WTC11 (cell line): ENCODE results near the gene PRKX. TPM values are rescaled to one million over a fixed set of nuclear protein-coding genes. Genes with fewer than 3 reads are reported as not detected.

Source experiments
- ATAC-seq: fragments of 200-7000 bp; cut with Tn5 transposase; 2 replicates; pipeline ENCODE4 v1.10.0; 2021; ENCODE audit warnings: mild to moderate bottlenecking, moderate library complexity
- CTCF ChIA-PET: fragments of 300-600 bp; sonication (Branson Sonifier 250); formaldehyde crosslinking; loops from one replicate; lab custom pipeline; 2021; ENCODE audit warnings: antibody characterized with exemption; lab: Charles Lee
- POLR2A ChIA-PET: fragments of 350-600 bp; sonication (Branson Sonifier 250); formaldehyde crosslinking; loops from one replicate; lab custom pipeline; 2021; ENCODE audit warnings: antibody characterized with exemption; lab: Charles Lee
- DNase-seq: peaks from one replicate; pipeline ENCODE4 v3.0.0; 2021; ENCODE audit warnings: low spot score
- H3K27ac Mint-ChIP-seq: 2 replicates; pipeline ENCODE4 v1.8.0; 2021; ENCODE audit warnings: mixed read lengths
- H3K27me3 Mint-ChIP-seq: 2 replicates; pipeline ENCODE4 v1.8.0; 2021; ENCODE audit warnings: low read depth, mild to moderate bottlenecking, moderate library complexity, mixed read lengths
- H3K36me3 Mint-ChIP-seq: 2 replicates; pipeline ENCODE4 v1.8.0; 2021; ENCODE audit warnings: mixed read lengths
- H3K4me1 Mint-ChIP-seq: 2 replicates; pipeline ENCODE4 v1.8.0; 2022; ENCODE audit warnings: mixed read lengths
- H3K4me3 Mint-ChIP-seq: 2 replicates; pipeline ENCODE4 v1.8.0; 2021; ENCODE audit warnings: mild to moderate bottlenecking, moderate library complexity, mixed read lengths
- H3K9me3 Mint-ChIP-seq: 2 replicates; pipeline ENCODE4 v1.8.0; 2021; ENCODE audit warnings: mixed read lengths
- TEAD4 ChIP-seq: sonication (generic); formaldehyde crosslinking; IDR thresholded peaks from 2 replicates; pipeline ENCODE4 v1.8.0; 2022; ENCODE audit warnings: mild to moderate bottlenecking, missing genetic modification reagents
- ZBTB21 ChIP-seq: sonication (generic); formaldehyde crosslinking; IDR thresholded peaks from 2 replicates; pipeline ENCODE4 v1.8.1; 2023; ENCODE audit warnings: mild to moderate bottlenecking, missing genetic modification reagents, borderline replicate concordance
- ZNF121 ChIP-seq: sonication (generic); formaldehyde crosslinking; IDR thresholded peaks from 2 replicates; pipeline ENCODE4 v1.8.0; 2023; ENCODE audit warnings: missing genetic modification reagents
- ZNF263 ChIP-seq: sonication (generic); formaldehyde crosslinking; IDR thresholded peaks from 2 replicates; pipeline ENCODE4 v1.8.1; 2022; ENCODE audit warnings: low read depth, mild to moderate bottlenecking, moderate library complexity, missing genetic modification reagents
- ZNF416 ChIP-seq: fragments of 250-450 bp; sonication (Bioruptor Pico); IDR thresholded peaks from 2 replicates; pipeline ENCODE4 v1.9.0; 2021; ENCODE audit warnings: mild to moderate bottlenecking, inconsistent platforms
- total RNA-seq: library from RNA; stranded (reverse); gene quantifications from 3 replicates; pipeline ENCODE4 v1.2.3, GENCODE V29; 2021
- TF ChIP-seq, protein P1 (sequence below): sonication (generic); formaldehyde crosslinking; IDR thresholded peaks from 2 replicates; pipeline ENCODE4 v1.8.1; 2022; ENCODE audit warnings: mild to moderate bottlenecking, missing genetic modification reagents, moderate library complexity, borderline replicate concordance
- TF ChIP-seq, protein P2 (sequence below): sonication (generic); formaldehyde crosslinking; IDR thresholded peaks from 2 replicates; pipeline ENCODE4 v1.8.0; 2022; ENCODE audit warnings: mild to moderate bottlenecking, missing genetic modification reagents
- TF ChIP-seq, protein P3 (sequence below): fragments of 250-450 bp; sonication (Bioruptor Pico); IDR thresholded peaks from 2 replicates; pipeline ENCODE4 v1.9.0; 2021; ENCODE audit warnings: mild to moderate bottlenecking, borderline replicate concordance
- TF ChIP-seq, protein P4 (sequence below): sonication (generic); formaldehyde crosslinking; IDR thresholded peaks from 2 replicates; pipeline ENCODE4 v1.8.1; 2022; ENCODE audit warnings: mild to moderate bottlenecking, moderate library complexity, missing genetic modification reagents
- TF ChIP-seq, protein P5 (sequence below): sonication (generic); formaldehyde crosslinking; IDR thresholded peaks from 2 replicates; pipeline ENCODE4 v1.8.1; 2023; ENCODE audit warnings: mild to moderate bottlenecking, missing genetic modification reagents
- TF ChIP-seq, protein P6 (sequence below): fragments of 250-450 bp; sonication (Bioruptor Pico); conservative IDR thresholded peaks from 2 replicates; pipeline ENCODE4 v1.9.0; 2021; ENCODE audit warnings: mild to moderate bottlenecking
- TF ChIP-seq, protein P7 (sequence below): sonication (generic); formaldehyde crosslinking; IDR thresholded peaks from 2 replicates; pipeline ENCODE4 v1.8.0; 2023; ENCODE audit warnings: missing genetic modification reagents, mild to moderate bottlenecking, borderline replicate concordance
- TF ChIP-seq, protein P8 (sequence below): fragments of 250-450 bp; sonication (Bioruptor Pico); IDR thresholded peaks from 2 replicates; pipeline ENCODE4 v2.1.2; 2022; ENCODE audit warnings: mild to moderate bottlenecking, moderate library complexity
- TF ChIP-seq, protein P9 (sequence below): sonication (generic); formaldehyde crosslinking; IDR thresholded peaks from 2 replicates; pipeline ENCODE4 v1.8.0; 2022; ENCODE audit warnings: mild to moderate bottlenecking, missing genetic modification reagents
- TF ChIP-seq, protein P10 (sequence below): sonication (generic); formaldehyde crosslinking; IDR thresholded peaks from 2 replicates; pipeline ENCODE4 v1.8.0; 2022; ENCODE audit warnings: mild to moderate bottlenecking, missing genetic modification reagents

PRKX gene
- total RNA-seq, 1 experiment from 2014 or later: 66.6 TPM

DNA sequence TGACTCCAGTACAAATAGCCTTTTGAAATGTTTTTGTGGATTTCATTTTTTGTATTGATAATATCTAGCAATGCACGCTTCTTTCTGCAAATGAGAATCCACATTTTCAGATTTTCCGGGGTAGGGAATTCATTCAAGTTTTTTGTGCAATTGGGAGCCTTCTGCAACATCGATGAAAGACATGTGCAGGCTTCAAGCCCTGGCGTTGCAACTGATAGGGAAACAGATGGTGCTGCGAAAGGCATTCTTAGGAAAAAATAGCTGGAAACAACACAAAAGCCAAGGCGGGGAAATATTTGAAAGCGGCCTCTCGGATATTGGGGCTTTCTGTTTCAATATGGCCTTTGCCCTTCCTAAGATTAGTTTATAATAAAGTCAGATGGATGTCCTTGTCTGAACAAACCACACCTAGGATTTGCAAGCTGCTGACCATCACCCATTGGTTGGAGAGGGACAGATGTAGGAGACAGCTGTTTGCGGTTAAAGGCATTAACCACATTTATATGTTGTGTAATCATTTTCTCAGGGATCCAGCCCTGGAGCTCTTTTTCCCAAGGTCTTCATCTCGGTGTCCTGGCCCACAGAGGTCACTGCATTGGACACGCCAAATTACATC lies 136.5 kb downstream of the PRKX start:
- Mint-ChIP-seq H3K36me3 (no peaks in the 10 kb centered on the region), H3K27me3 (peaks cover 16% of the 10 kb centered on the region), H3K9me3 (no peaks in the 10 kb centered on the region), H3K4me1 (no peaks in the 10 kb centered on the region), H3K27ac (no peak overlapping the region), H3K4me3 (no peak overlapping the region)
- CTCF ChIA-PET: no interaction called here
- ATAC-seq: no peak
- POLR2A ChIA-PET: no interaction called here
- DNase-seq: no peak
- TF ChIP-seq, protein P1, sequence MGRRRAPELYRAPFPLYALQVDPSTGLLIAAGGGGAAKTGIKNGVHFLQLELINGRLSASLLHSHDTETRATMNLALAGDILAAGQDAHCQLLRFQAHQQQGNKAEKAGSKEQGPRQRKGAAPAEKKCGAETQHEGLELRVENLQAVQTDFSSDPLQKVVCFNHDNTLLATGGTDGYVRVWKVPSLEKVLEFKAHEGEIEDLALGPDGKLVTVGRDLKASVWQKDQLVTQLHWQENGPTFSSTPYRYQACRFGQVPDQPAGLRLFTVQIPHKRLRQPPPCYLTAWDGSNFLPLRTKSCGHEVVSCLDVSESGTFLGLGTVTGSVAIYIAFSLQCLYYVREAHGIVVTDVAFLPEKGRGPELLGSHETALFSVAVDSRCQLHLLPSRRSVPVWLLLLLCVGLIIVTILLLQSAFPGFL (CRISPR knock-in tag): no peak
- TF ChIP-seq TEAD4 (no peak), ZBTB21 (CRISPR knock-in tag) (no peak), ZNF416 (CRISPR knock-in tag) (no peak), ZNF263 (no peak), ZNF121 (CRISPR knock-in tag) (no peak)
- TF ChIP-seq, protein P2, sequence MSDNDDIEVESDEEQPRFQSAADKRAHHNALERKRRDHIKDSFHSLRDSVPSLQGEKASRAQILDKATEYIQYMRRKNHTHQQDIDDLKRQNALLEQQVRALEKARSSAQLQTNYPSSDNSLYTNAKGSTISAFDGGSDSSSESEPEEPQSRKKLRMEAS (CRISPR knock-in tag): no peak
- TF ChIP-seq, protein P3, sequence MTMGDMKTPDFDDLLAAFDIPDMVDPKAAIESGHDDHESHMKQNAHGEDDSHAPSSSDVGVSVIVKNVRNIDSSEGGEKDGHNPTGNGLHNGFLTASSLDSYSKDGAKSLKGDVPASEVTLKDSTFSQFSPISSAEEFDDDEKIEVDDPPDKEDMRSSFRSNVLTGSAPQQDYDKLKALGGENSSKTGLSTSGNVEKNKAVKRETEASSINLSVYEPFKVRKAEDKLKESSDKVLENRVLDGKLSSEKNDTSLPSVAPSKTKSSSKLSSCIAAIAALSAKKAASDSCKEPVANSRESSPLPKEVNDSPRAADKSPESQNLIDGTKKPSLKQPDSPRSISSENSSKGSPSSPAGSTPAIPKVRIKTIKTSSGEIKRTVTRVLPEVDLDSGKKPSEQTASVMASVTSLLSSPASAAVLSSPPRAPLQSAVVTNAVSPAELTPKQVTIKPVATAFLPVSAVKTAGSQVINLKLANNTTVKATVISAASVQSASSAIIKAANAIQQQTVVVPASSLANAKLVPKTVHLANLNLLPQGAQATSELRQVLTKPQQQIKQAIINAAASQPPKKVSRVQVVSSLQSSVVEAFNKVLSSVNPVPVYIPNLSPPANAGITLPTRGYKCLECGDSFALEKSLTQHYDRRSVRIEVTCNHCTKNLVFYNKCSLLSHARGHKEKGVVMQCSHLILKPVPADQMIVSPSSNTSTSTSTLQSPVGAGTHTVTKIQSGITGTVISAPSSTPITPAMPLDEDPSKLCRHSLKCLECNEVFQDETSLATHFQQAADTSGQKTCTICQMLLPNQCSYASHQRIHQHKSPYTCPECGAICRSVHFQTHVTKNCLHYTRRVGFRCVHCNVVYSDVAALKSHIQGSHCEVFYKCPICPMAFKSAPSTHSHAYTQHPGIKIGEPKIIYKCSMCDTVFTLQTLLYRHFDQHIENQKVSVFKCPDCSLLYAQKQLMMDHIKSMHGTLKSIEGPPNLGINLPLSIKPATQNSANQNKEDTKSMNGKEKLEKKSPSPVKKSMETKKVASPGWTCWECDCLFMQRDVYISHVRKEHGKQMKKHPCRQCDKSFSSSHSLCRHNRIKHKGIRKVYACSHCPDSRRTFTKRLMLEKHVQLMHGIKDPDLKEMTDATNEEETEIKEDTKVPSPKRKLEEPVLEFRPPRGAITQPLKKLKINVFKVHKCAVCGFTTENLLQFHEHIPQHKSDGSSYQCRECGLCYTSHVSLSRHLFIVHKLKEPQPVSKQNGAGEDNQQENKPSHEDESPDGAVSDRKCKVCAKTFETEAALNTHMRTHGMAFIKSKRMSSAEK: no peak
- TF ChIP-seq, protein P4, sequence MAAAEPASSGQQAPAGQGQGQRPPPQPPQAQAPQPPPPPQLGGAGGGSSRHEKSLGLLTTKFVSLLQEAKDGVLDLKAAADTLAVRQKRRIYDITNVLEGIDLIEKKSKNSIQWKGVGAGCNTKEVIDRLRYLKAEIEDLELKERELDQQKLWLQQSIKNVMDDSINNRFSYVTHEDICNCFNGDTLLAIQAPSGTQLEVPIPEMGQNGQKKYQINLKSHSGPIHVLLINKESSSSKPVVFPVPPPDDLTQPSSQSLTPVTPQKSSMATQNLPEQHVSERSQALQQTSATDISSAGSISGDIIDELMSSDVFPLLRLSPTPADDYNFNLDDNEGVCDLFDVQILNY (CRISPR knock-in tag): no peak
- TF ChIP-seq, protein P5, sequence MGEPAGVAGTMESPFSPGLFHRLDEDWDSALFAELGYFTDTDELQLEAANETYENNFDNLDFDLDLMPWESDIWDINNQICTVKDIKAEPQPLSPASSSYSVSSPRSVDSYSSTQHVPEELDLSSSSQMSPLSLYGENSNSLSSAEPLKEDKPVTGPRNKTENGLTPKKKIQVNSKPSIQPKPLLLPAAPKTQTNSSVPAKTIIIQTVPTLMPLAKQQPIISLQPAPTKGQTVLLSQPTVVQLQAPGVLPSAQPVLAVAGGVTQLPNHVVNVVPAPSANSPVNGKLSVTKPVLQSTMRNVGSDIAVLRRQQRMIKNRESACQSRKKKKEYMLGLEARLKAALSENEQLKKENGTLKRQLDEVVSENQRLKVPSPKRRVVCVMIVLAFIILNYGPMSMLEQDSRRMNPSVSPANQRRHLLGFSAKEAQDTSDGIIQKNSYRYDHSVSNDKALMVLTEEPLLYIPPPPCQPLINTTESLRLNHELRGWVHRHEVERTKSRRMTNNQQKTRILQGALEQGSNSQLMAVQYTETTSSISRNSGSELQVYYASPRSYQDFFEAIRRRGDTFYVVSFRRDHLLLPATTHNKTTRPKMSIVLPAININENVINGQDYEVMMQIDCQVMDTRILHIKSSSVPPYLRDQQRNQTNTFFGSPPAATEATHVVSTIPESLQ (CRISPR knock-in tag): no peak
- TF ChIP-seq, protein P6, sequence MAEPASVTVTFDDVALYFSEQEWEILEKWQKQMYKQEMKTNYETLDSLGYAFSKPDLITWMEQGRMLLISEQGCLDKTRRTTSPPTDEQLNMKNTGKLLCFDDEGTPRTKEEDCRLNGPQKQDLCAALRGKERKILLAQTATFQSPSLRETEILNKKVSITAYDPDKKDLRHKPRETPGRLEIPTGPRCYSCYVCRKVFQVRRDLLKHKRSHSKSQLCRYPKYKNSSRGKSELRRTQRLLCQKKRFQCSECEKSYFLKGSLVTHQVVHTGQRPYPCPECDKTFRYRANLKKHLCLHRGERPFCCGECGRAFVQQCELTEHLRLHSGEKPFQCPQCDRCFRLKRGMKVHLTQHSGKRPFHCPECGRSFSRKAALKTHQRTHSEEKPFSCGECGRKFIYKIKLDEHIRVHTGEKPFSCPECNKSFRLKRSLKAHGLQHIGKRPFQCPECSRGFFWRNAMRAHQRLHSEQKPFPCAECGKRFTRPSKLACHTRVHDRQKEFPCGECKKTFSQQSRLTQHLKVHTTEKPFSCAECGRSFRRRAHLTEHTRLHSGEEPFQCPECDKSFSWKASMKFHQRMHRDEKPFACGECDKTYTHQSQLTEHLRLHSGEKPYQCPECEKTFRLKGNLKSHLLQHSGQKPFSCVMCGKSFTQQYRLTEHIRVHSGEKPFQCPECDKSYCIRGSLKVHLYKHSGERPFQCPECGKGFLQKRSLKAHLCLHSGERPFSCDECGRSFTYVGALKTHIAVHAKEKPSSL: no peak
- TF ChIP-seq, protein P7, sequence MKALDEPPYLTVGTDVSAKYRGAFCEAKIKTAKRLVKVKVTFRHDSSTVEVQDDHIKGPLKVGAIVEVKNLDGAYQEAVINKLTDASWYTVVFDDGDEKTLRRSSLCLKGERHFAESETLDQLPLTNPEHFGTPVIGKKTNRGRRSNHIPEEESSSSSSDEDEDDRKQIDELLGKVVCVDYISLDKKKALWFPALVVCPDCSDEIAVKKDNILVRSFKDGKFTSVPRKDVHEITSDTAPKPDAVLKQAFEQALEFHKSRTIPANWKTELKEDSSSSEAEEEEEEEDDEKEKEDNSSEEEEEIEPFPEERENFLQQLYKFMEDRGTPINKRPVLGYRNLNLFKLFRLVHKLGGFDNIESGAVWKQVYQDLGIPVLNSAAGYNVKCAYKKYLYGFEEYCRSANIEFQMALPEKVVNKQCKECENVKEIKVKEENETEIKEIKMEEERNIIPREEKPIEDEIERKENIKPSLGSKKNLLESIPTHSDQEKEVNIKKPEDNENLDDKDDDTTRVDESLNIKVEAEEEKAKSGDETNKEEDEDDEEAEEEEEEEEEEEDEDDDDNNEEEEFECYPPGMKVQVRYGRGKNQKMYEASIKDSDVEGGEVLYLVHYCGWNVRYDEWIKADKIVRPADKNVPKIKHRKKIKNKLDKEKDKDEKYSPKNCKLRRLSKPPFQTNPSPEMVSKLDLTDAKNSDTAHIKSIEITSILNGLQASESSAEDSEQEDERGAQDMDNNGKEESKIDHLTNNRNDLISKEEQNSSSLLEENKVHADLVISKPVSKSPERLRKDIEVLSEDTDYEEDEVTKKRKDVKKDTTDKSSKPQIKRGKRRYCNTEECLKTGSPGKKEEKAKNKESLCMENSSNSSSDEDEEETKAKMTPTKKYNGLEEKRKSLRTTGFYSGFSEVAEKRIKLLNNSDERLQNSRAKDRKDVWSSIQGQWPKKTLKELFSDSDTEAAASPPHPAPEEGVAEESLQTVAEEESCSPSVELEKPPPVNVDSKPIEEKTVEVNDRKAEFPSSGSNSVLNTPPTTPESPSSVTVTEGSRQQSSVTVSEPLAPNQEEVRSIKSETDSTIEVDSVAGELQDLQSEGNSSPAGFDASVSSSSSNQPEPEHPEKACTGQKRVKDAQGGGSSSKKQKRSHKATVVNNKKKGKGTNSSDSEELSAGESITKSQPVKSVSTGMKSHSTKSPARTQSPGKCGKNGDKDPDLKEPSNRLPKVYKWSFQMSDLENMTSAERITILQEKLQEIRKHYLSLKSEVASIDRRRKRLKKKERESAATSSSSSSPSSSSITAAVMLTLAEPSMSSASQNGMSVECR (CRISPR knock-in tag): no peak
- TF ChIP-seq, protein P8, sequence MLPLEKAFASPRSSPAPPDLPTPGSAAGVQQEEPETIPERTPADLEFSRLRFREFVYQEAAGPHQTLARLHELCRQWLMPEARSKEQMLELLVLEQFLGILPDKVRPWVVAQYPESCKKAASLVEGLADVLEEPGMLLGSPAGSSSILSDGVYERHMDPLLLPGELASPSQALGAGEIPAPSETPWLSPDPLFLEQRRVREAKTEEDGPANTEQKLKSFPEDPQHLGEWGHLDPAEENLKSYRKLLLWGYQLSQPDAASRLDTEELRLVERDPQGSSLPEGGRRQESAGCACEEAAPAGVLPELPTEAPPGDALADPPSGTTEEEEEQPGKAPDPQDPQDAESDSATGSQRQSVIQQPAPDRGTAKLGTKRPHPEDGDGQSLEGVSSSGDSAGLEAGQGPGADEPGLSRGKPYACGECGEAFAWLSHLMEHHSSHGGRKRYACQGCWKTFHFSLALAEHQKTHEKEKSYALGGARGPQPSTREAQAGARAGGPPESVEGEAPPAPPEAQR (CRISPR knock-in tag): no peak
- TF ChIP-seq, protein P9, sequence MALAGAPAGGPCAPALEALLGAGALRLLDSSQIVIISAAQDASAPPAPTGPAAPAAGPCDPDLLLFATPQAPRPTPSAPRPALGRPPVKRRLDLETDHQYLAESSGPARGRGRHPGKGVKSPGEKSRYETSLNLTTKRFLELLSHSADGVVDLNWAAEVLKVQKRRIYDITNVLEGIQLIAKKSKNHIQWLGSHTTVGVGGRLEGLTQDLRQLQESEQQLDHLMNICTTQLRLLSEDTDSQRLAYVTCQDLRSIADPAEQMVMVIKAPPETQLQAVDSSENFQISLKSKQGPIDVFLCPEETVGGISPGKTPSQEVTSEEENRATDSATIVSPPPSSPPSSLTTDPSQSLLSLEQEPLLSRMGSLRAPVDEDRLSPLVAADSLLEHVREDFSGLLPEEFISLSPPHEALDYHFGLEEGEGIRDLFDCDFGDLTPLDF (CRISPR knock-in tag): no peak
- TF ChIP-seq, protein P10, sequence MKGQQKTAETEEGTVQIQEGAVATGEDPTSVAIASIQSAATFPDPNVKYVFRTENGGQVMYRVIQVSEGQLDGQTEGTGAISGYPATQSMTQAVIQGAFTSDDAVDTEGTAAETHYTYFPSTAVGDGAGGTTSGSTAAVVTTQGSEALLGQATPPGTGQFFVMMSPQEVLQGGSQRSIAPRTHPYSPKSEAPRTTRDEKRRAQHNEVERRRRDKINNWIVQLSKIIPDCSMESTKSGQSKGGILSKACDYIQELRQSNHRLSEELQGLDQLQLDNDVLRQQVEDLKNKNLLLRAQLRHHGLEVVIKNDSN (CRISPR knock-in tag): no peak
